Tibial nerve (tissue), 4 donors: ENCODE measurements around the gene KRTAP10-6.

Source experiments
- CTCF ChIP-seq, 5 experiments: fragments of 200-600 bp in 3 of 5; fragments of 450-650 bp in 2 of 5; sonication (generic) in 3 of 5; IDR thresholded peaks; one replicate each; pipeline ENCODE4 v1.5.1; 2016 to 2019; ENCODE audit warnings: antibody characterized with exemption in 5 of 5, mild to moderate bottlenecking in 3 of 5, moderate library complexity in 2 of 5
- EP300 ChIP-seq, 2 donors: sonication (generic); formaldehyde crosslinking; IDR thresholded peaks; one replicate each; pipeline ENCODE4 v1.6.1; 2017; ENCODE audit warnings: antibody characterized with exemption in 2 of 2, mild to moderate bottlenecking in 1 of 2
- POLR2A ChIP-seq, 2 donors: fragments of 450-650 bp; IDR thresholded peaks; one replicate each; pipeline ENCODE4 v1.6.1; 2017; ENCODE audit warnings: antibody characterized with exemption in 2 of 2, mild to moderate bottlenecking in 2 of 2, moderate library complexity in 2 of 2

GRCh38 chr21:44617071-44617501 is 24.8 kb upstream of the KRTAP10-6 start:
- TF ChIP-seq POLR2A (IDR thresholded peaks at IDR 0.05) (no peak), CTCF (IDR thresholded peaks at IDR 0.05) (no peak), EP300 (IDR thresholded peaks at IDR 0.05) (no peak)
